HUES6 (cell line): ENCODE measurements around the gene ADAMTS7.
"Not testable (repeated sequence)": the region's sequence is repeated elsewhere in the genome, so short reads cannot be mapped to it uniquely, and the experiment has no call there.

Source experiments
- H3K27ac ChIP-seq: 2 replicates; pipeline ENCODE4 v1.7.0; 2013; ENCODE audit warnings: low read depth, mild to moderate bottlenecking, low read length, inconsistent platforms
- H3K27me3 ChIP-seq: 2 replicates; pipeline ENCODE4 v1.6.1; 2013; ENCODE audit warnings: low read length; ENCODE audit not compliant: control insufficient read depth, insufficient read depth
- H3K36me3 ChIP-seq: 2 replicates; pipeline ENCODE4 v1.6.1; 2013; ENCODE audit warnings: low read length; ENCODE audit not compliant: control insufficient read depth, insufficient read depth
- H3K4me1 ChIP-seq: 2 replicates; pipeline ENCODE4 v1.6.1; 2013; ENCODE audit warnings: low read length; ENCODE audit not compliant: control insufficient read depth, insufficient read depth
- H3K4me3 ChIP-seq: 2 replicates; pipeline ENCODE4 v1.5.1; 2013; ENCODE audit warnings: low read depth, low read length
- H3K9ac ChIP-seq: one replicate; pipeline ENCODE4 v1.6.1; 2013; ENCODE audit warnings: mild to moderate bottlenecking, low read length
- H3K9me3 ChIP-seq: 2 replicates; pipeline ENCODE4 v1.6.1; 2013; ENCODE audit warnings: low read depth, low read length; ENCODE audit not compliant: control insufficient read depth, insufficient read depth

Gene ADAMTS7

GRCh38 chr15:78842519-78842918 lies 31.3 kb upstream of the ADAMTS7 start:
- Histone ChIP-seq H3K27me3 (no peaks in the 10 kb centered on the region), H3K36me3 (no peaks in the 10 kb centered on the region), H3K27ac (no peak overlapping the region), H3K4me3 (no peak overlapping the region), H3K9ac (no peak overlapping the region), H3K9me3 (no peaks in the 10 kb centered on the region), H3K4me1 (no peaks in the 10 kb centered on the region)

- Histone ChIP-seq H3K36me3 (no peaks in the 10 kb centered on the region), H3K9me3 (no peaks in the 10 kb centered on the region), H3K4me1 (no peaks in the 10 kb centered on the region), H3K9ac (no peak overlapping the region), H3K4me3 (no peak overlapping the region), H3K27ac (no peak overlapping the region), H3K27me3 (no peaks in the 10 kb centered on the region)
These were observed 30.6 kb upstream of the ADAMTS7 start for GRCh38 chr15:78841891-78842290.

- Histone ChIP-seq H3K27me3 (no peaks in the 10 kb centered on the region), H3K27ac (no peak overlapping the region), H3K9me3 (no peaks in the 10 kb centered on the region), H3K36me3 (no peaks in the 10 kb centered on the region), H3K4me3 (no peak overlapping the region), H3K4me1 (no peaks in the 10 kb centered on the region), H3K9ac (no peak overlapping the region)
These were observed 30.1 kb upstream of the ADAMTS7 start for GRCh38 chr15:78841376-78841706.

- H3K4me1 ChIP-seq, result no peaks in the 10 kb centered on the region
- no peaks in the 10 kb centered on the region for H3K9me3 ChIP-seq
- H3K36me3 ChIP-seq, result no peaks in the 10 kb centered on the region
- H3K27ac ChIP-seq, result no peak overlapping the region
- H3K9ac ChIP-seq, result no peak overlapping the region
- no peak overlapping the region for H3K4me3 ChIP-seq
- no peaks in the 10 kb centered on the region for H3K27me3 ChIP-seq
These were observed 29.6 kb upstream of the ADAMTS7 start for GRCh38 chr15:78840661-78841375.

- H3K9ac ChIP-seq, H3K9me3 ChIP-seq, H3K4me1 ChIP-seq, H3K36me3 ChIP-seq, H3K27ac ChIP-seq, H3K27me3 ChIP-seq, H3K4me3 ChIP-seq: not testable (repeated sequence)
These were observed 27.9 kb upstream of the ADAMTS7 start for GRCh38 chr15:78839151-78839550.

- no peak overlapping the region for H3K4me3 ChIP-seq
- no peak overlapping the region for H3K27ac ChIP-seq
- no peaks in the 10 kb centered on the region for H3K4me1 ChIP-seq
- H3K27me3 ChIP-seq, result no peaks in the 10 kb centered on the region
- no peak overlapping the region for H3K9ac ChIP-seq
- no peaks in the 10 kb centered on the region for H3K36me3 ChIP-seq
- H3K9me3 ChIP-seq, result no peaks in the 10 kb centered on the region
These were observed 27.2 kb upstream of the ADAMTS7 start for GRCh38 chr15:78838489-78838888.

GRCh38 chr15:78837543-78837942 lies 26.3 kb upstream of the ADAMTS7 start:
- no peaks in the 10 kb centered on the region for H3K36me3 ChIP-seq

GRCh38 chr15:78837131-78837530 lies 25.9 kb upstream of the ADAMTS7 start:
- Histone ChIP-seq H3K27ac (no peak overlapping the region), H3K9ac (no peak overlapping the region), H3K36me3 (no peaks in the 10 kb centered on the region), H3K27me3 (no peaks in the 10 kb centered on the region; the same call in 1 of the 2 replicates), H3K9me3 (no peaks in the 10 kb centered on the region), H3K4me1 (no peaks in the 10 kb centered on the region), H3K4me3 (no peak overlapping the region)

More at GRCh38 chr15:78837543-78837942, 26.3 kb upstream of the ADAMTS7 start:
- H3K4me1 ChIP-seq, result no peaks in the 10 kb centered on the region
- H3K9me3 ChIP-seq, result no peaks in the 10 kb centered on the region
- no peak overlapping the region for H3K4me3 ChIP-seq
- H3K27ac ChIP-seq, result no peak overlapping the region
- no peak overlapping the region for H3K9ac ChIP-seq
- no peaks in the 10 kb centered on the region; the same call in 1 of the 2 replicates for H3K27me3 ChIP-seq

- Histone ChIP-seq H3K4me3 (no peak overlapping the region), H3K4me1 (no peaks in the 10 kb centered on the region), H3K9ac (no peak overlapping the region), H3K9me3 (no peaks in the 10 kb centered on the region), H3K27ac (no peak overlapping the region), H3K36me3 (no peaks in the 10 kb centered on the region), H3K27me3 (no peaks in the 10 kb centered on the region; the same call in 1 of the 2 replicates)
These were observed 25.1 kb upstream of the ADAMTS7 start for GRCh38 chr15:78836333-78836732.

GRCh38 chr15:78831229-78832207 lies 20.3 kb upstream of the ADAMTS7 start:
- H3K9ac ChIP-seq, result no peak overlapping the region
- no peak overlapping the region for H3K27ac ChIP-seq
- no peaks in the 10 kb centered on the region for H3K4me1 ChIP-seq
- H3K4me3 ChIP-seq, result no peak overlapping the region
- no peaks in the 10 kb centered on the region for H3K36me3 ChIP-seq
- no peaks in the 10 kb centered on the region for H3K9me3 ChIP-seq
- H3K27me3 ChIP-seq, result no peaks in the 10 kb centered on the region; the same call in 1 of the 2 replicates
